Endodermal cell (in vitro differentiated cells): ENCODE measurements around the gene ACP2. TPM values are rescaled to one million over a fixed set of nuclear protein-coding genes. Genes with fewer than 3 reads are reported as not detected.
"Not testable (repeated sequence)": the region's sequence is repeated elsewhere in the genome, so short reads cannot be mapped to it uniquely, and the experiment has no call there.

Experiments used
- DNase-seq: peaks from one replicate; pipeline ENCODE4 v3.0.0-alpha.2; 2017
- H3K27ac ChIP-seq: 2 replicates; pipeline ENCODE4 v1.5.1; 2013; ENCODE audit warnings: mild to moderate bottlenecking, low read depth, low read length, moderate library complexity
- H3K27me3 ChIP-seq: 2 replicates; pipeline ENCODE4 v1.6.1; 2013; ENCODE audit warnings: mild to moderate bottlenecking, low read length, moderate library complexity; ENCODE audit not compliant: insufficient read depth, control insufficient read depth, poor library complexity, severe bottlenecking
- H3K36me3 ChIP-seq: 2 replicates; pipeline ENCODE4 v1.7.0; 2013; ENCODE audit warnings: mild to moderate bottlenecking, low read length, moderate library complexity; ENCODE audit not compliant: control insufficient read depth, insufficient read depth
- H3K4me1 ChIP-seq: one replicate; pipeline ENCODE4 v1.7.0; 2013; ENCODE audit warnings: low read length; ENCODE audit not compliant: control insufficient read depth, insufficient read depth
- H3K4me3 ChIP-seq: 2 replicates; pipeline ENCODE4 v1.5.1; 2013; ENCODE audit warnings: mild to moderate bottlenecking, low read length, moderate library complexity
- H3K9ac ChIP-seq: 2 replicates; pipeline ENCODE4 v1.6.1; 2013; ENCODE audit warnings: mild to moderate bottlenecking, low read length, moderate library complexity; ENCODE audit not compliant: poor library complexity, severe bottlenecking; ENCODE audit errors: extremely low read depth
- H3K9me3 ChIP-seq: 2 replicates; pipeline ENCODE4 v1.6.1; 2013; ENCODE audit warnings: mild to moderate bottlenecking, low read length, moderate library complexity; ENCODE audit not compliant: control insufficient read depth
- H3K27ac Mint-ChIP-seq: 2 replicates; pipeline ENCODE4 v1.8.0; 2020; ENCODE audit warnings: mixed read lengths
- H3K27me3 Mint-ChIP-seq: 2 replicates; pipeline ENCODE4 v1.8.0; 2021; ENCODE audit warnings: mild to moderate bottlenecking, mixed read lengths; ENCODE audit not compliant: insufficient read depth
- H3K36me3 Mint-ChIP-seq: 2 replicates; pipeline ENCODE4 v1.8.0; 2020; ENCODE audit warnings: low read depth, mixed read lengths
- H3K4me1 Mint-ChIP-seq: 2 replicates; pipeline ENCODE4 v1.8.0; 2020; ENCODE audit warnings: mixed read lengths
- H3K4me3 Mint-ChIP-seq: 2 replicates; pipeline ENCODE4 v1.8.0; 2020; ENCODE audit warnings: mild to moderate bottlenecking, moderate library complexity, mixed read lengths
- H3K9me3 Mint-ChIP-seq: 2 replicates; pipeline ENCODE4 v1.8.0; 2020; ENCODE audit warnings: mild to moderate bottlenecking, mixed read lengths
- CTCF ChIP-seq: fragments of 200-600 bp; sonication (generic); conservative IDR thresholded peaks from 2 replicates; pipeline ENCODE4 v1.5.0; 2021; ENCODE audit warnings: antibody characterized with exemption, mild to moderate bottlenecking
- WGBS, 2 experiments: methylation state at CpG; one replicate each; pipeline versions ENCODE4 v1.1.5 to v1.1.7; 2013; ENCODE audit warnings: missing lambda C conversion rate in 2 of 2, mixed read lengths in 1 of 2; ENCODE audit not compliant: insufficient coverage in 1 of 2, insufficient read length in 1 of 2; 5-methylcytosine and 5-hydroxymethylcytosine counted together
- total RNA-seq, 2 donors: library from RNA; stranded (reverse); fragmentation: NEBNext Ultra II Directional in 1 of 2; extraction: Animal tissue kit (Norgen Biotek cat#: 25700) in 1 of 2; gene quantifications; 2 replicates in 1 of 2; 3 replicates in 1 of 2; pipeline ENCODE4 v1.2.1, GENCODE V29; 2021

ACP2 gene
- total RNA-seq, 2 donors from 2014 or later, result 42.9 to 45.9 TPM

GRCh38 chr11:47201015-47201414 is 47.6 kb downstream of the ACP2 start:
- Mint-ChIP-seq H3K9me3 (no peaks in the 10 kb centered on the region), H3K4me1 (peaks cover 5% of the 10 kb centered on the region), H3K36me3 (no peaks in the 10 kb centered on the region), H3K27ac (no peak overlapping the region), H3K4me3 (no peak overlapping the region), H3K27me3 (no peaks in the 10 kb centered on the region)
- no peaks in the 10 kb centered on the region for H3K36me3 ChIP-seq
- H3K27ac ChIP-seq, result no peak overlapping the region
- no peak overlapping the region for H3K9ac ChIP-seq
- no peaks in the 10 kb centered on the region for H3K9me3 ChIP-seq
- no peaks in the 10 kb centered on the region for H3K4me1 ChIP-seq
- WGBS, 2 experiments, result 91 to 93% methylated on average over 4 of the region's 4 CpGs
- no peak for TF ChIP-seq CTCF
- no peak overlapping the region for H3K4me3 ChIP-seq
- no peaks in the 10 kb centered on the region for H3K27me3 ChIP-seq
- DNase-seq, result no peak

- H3K4me1 Mint-ChIP-seq, DNase-seq, H3K4me3 Mint-ChIP-seq, H3K27ac Mint-ChIP-seq, H3K27ac ChIP-seq, H3K36me3 Mint-ChIP-seq, H3K36me3 ChIP-seq, H3K4me3 ChIP-seq, H3K27me3 Mint-ChIP-seq, H3K9me3 Mint-ChIP-seq, H3K9ac ChIP-seq, H3K27me3 ChIP-seq, H3K9me3 ChIP-seq, H3K4me1 ChIP-seq: not testable (repeated sequence)
- WGBS, 2 experiments, result 94 to 96% methylated on average over 4 to 9 of the region's 9 CpGs
Measured at GRCh38 chr11:47198161-47198560, 50.5 kb downstream of the ACP2 start.

GRCh38 chr11:47192111-47192510 is 56.5 kb downstream of the ACP2 start:
- Mint-ChIP-seq H3K4me1 (peaks cover 5% of the 10 kb centered on the region), H3K27ac (no peak overlapping the region), H3K36me3 (no peaks in the 10 kb centered on the region), H3K9me3 (no peaks in the 10 kb centered on the region), H3K4me3 (no peak overlapping the region), H3K27me3 (peaks cover 28% of the 10 kb centered on the region)
- 88 to 100% methylated on average over 2 to 4 of the region's 4 CpGs for WGBS, 2 experiments
- H3K9me3 ChIP-seq, result no peaks in the 10 kb centered on the region
- H3K27me3 ChIP-seq, result peaks cover 17% of the 10 kb centered on the region
- H3K4me3 ChIP-seq, result no peak overlapping the region
- no peak overlapping the region for H3K27ac ChIP-seq
- no peak for DNase-seq
- H3K4me1 ChIP-seq, result no peaks in the 10 kb centered on the region
- H3K9ac ChIP-seq, result no peak overlapping the region
- no peak for TF ChIP-seq CTCF
- H3K36me3 ChIP-seq, result no peaks in the 10 kb centered on the region

- 93 to 94% methylated on average over 9 to 10 of the region's 10 CpGs for WGBS, 2 experiments
Measured at GRCh38 chr11:47191137-47191536, 57.5 kb downstream of the ACP2 start.

More at GRCh38 chr11:47191137-47191536, 57.5 kb downstream of the ACP2 start:
- not testable (repeated sequence) for H3K36me3 Mint-ChIP-seq, H3K9ac ChIP-seq, DNase-seq, H3K27ac Mint-ChIP-seq, H3K27ac ChIP-seq, H3K4me3 ChIP-seq, H3K4me3 Mint-ChIP-seq, H3K36me3 ChIP-seq, H3K9me3 ChIP-seq, H3K9me3 Mint-ChIP-seq, H3K4me1 Mint-ChIP-seq, H3K4me1 ChIP-seq
- peaks cover 23% of the 10 kb centered on the region for H3K27me3 ChIP-seq
- H3K27me3 Mint-ChIP-seq, result peaks cover 31% of the 10 kb centered on the region
- peak; percentile 19 for TF ChIP-seq CTCF
